HepG2 (cell line): Measurements from ENCODE around the gene NDUFB6.

Experiments
- CTCF ChIP-seq: sonication (generic); formaldehyde crosslinking; IDR thresholded peaks from 2 replicates; pipeline ENCODE4 v1.5.0; 2020; ENCODE audit warnings: mild to moderate bottlenecking, missing genetic modification reagents, moderate library complexity
- KDM3A ChIP-seq: IDR thresholded peaks from 2 replicates; pipeline ENCODE4 v1.6.1; 2018; ENCODE audit warnings: low read depth, missing compliant biosample characterization
- POLR2A ChIP-seq, 2 experiments: IDR thresholded peaks; 2 replicates each; pipeline ENCODE4 v1.6.1; 2011; ENCODE audit warnings: low read depth in 2 of 2, low read length in 2 of 2, mild to moderate bottlenecking in 1 of 2, moderate library complexity in 1 of 2; ENCODE audit not compliant: insufficient read depth in 1 of 2
- POLR2AphosphoS5 ChIP-seq: IDR thresholded peaks from 2 replicates; pipeline ENCODE4 v1.6.1; 2012; ENCODE audit warnings: low read depth, low read length
- ZBTB46 ChIP-seq: sonication (generic); formaldehyde crosslinking; IDR thresholded peaks from 2 replicates; pipeline ENCODE4 v1.4.0; 2020; ENCODE audit warnings: mild to moderate bottlenecking, missing genetic modification reagents, borderline replicate concordance
- ZNF784 ChIP-seq: sonication (generic); formaldehyde crosslinking; IDR thresholded peaks from 2 replicates; pipeline ENCODE4 v1.5.1; 2020; ENCODE audit warnings: missing genetic modification reagents, mild to moderate bottlenecking, borderline replicate concordance

GRCh38 chr9:32551276-32552051 lies 21.5 kb downstream of the NDUFB6 start:
- no peak for TF ChIP-seq POLR2A (IDR thresholded peaks at IDR 0.05; ENCODE audit: insufficient read depth in 1 of 2, low read depth in 2 of 2, low read length in 2 of 2)
- no peak for TF ChIP-seq ZBTB46 (CRISPR knock-in tag)
- TF ChIP-seq KDM3A (CRISPR knock-in tag): no peak
- TF ChIP-seq POLR2AphosphoS5: no peak
- TF ChIP-seq ZNF784 (CRISPR knock-in tag): no peak
- TF ChIP-seq CTCF (CRISPR knock-in tag): no peak
